ENCODE measurements around the gene FBXO3.

DNA sequence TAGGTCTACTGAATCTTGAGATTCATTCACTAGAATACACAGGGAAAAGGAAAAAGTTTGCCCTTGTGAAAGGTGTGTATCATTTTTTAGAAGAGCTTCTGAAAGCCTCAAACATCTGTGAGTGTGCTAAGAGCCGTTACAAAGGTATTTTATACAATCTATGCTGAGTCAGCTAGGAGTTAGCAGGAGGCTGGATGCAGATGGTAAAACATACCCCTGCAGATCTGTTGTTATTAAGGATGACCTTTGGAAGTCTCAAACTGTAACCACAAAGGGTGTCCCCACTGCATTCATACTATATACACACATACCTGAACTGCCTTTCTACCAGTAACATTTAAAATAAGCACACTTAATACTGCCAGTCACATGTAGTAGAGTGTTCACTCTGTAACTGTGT, 65.3 kb downstream of the FBXO3 start:
- TF ChIP-seq, protein P1, sequence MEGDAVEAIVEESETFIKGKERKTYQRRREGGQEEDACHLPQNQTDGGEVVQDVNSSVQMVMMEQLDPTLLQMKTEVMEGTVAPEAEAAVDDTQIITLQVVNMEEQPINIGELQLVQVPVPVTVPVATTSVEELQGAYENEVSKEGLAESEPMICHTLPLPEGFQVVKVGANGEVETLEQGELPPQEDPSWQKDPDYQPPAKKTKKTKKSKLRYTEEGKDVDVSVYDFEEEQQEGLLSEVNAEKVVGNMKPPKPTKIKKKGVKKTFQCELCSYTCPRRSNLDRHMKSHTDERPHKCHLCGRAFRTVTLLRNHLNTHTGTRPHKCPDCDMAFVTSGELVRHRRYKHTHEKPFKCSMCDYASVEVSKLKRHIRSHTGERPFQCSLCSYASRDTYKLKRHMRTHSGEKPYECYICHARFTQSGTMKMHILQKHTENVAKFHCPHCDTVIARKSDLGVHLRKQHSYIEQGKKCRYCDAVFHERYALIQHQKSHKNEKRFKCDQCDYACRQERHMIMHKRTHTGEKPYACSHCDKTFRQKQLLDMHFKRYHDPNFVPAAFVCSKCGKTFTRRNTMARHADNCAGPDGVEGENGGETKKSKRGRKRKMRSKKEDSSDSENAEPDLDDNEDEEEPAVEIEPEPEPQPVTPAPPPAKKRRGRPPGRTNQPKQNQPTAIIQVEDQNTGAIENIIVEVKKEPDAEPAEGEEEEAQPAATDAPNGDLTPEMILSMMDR (IDR thresholded peaks at IDR 0.05), result no peak
- no peak for TF ChIP-seq POLR2A (IDR thresholded peaks at IDR 0.05)
- TF ChIP-seq EP300 (IDR thresholded peaks at IDR 0.05), result no peak
